ENCODE measurements around the gene DIPK1A. TPM values are rescaled to one million over a fixed set of nuclear protein-coding genes. Genes with fewer than 3 reads are reported as not detected.
A peak's percentile ranks its signal among the peaks of the same experiment; 100 is the strongest.

The DIPK1A gene
- total RNA-seq, 1 donor from 2014 or later = 5.0 TPM

GRCh38 chr1:92858564-92859399, 102.5 kb downstream of the DIPK1A start:
- no peak overlapping the region for H3K27ac ChIP-seq (replicated peaks)
- intact Hi-C loops (cut with micrococcal nuclease) = loop anchor here (2.0 kb wide), 1 partner anchor 136 kb away; no protein-coding TSS in a partner anchor
- DNase-seq = no peak
- peak overlapping the region; percentile 55 for H3K4me3 ChIP-seq
- no peaks in the 10 kb centered on the region for H3K27me3 ChIP-seq (ENCODE audit: low read depth)
- peaks cover 10% of the 10 kb centered on the region for H3K4me1 ChIP-seq
- no peaks in the 10 kb centered on the region for H3K36me3 ChIP-seq
- peak; percentile 97 for TF ChIP-seq CTCF (IDR thresholded peaks at IDR 0.05; ENCODE audit: borderline replicate concordance)
- peaks cover 5% of the 10 kb centered on the region for H3K9me3 ChIP-seq (replicated peaks)

- H3K4me1 ChIP-seq = peaks cover 10% of the 10 kb centered on the region
- DNase-seq = no peak
Observed at GRCh38 chr1:92857817-92858216, 103.4 kb downstream of the DIPK1A start.

GRCh38 chr1:92855236-92855635, 106.0 kb downstream of the DIPK1A start:
- H3K4me1 ChIP-seq = peaks cover 10% of the 10 kb centered on the region
- no peaks in the 10 kb centered on the region for H3K27me3 ChIP-seq (ENCODE audit: low read depth)
- no peak overlapping the region for H3K27ac ChIP-seq (replicated peaks)
- intact Hi-C loops (cut with micrococcal nuclease) = no loop called here
- H3K36me3 ChIP-seq = no peaks in the 10 kb centered on the region
- no peak for TF ChIP-seq CTCF (IDR thresholded peaks at IDR 0.05; ENCODE audit: borderline replicate concordance)
- H3K9me3 ChIP-seq (replicated peaks) = peaks cover 5% of the 10 kb centered on the region
- DNase-seq = no peak
- no peak overlapping the region for H3K4me3 ChIP-seq

More at GRCh38 chr1:92857817-92858216, 103.4 kb downstream of the DIPK1A start:
- Histone ChIP-seq H3K27ac (replicated peaks) (no peak overlapping the region), H3K27me3 (ENCODE audit: low read depth) (no peaks in the 10 kb centered on the region), H3K9me3 (replicated peaks) (peaks cover 5% of the 10 kb centered on the region), H3K36me3 (no peaks in the 10 kb centered on the region), H3K4me3 (no peak overlapping the region)
- no peak for TF ChIP-seq CTCF (IDR thresholded peaks at IDR 0.05; ENCODE audit: borderline replicate concordance)
- intact Hi-C loops (cut with micrococcal nuclease) = loop anchor here (2.0 kb wide), 1 partner anchor 137 kb away; no protein-coding TSS in a partner anchor

- no peak for DNase-seq
- H3K27me3 ChIP-seq (ENCODE audit: low read depth) = no peaks in the 10 kb centered on the region
- peaks cover 2% of the 10 kb centered on the region for H3K4me1 ChIP-seq
- no peaks in the 10 kb centered on the region for H3K36me3 ChIP-seq
- H3K9me3 ChIP-seq (replicated peaks) = peaks cover 5% of the 10 kb centered on the region
- no peak overlapping the region for H3K4me3 ChIP-seq
- no peak overlapping the region for H3K27ac ChIP-seq (replicated peaks)
- intact Hi-C loops (cut with micrococcal nuclease) = no loop called here
- TF ChIP-seq CTCF (IDR thresholded peaks at IDR 0.05; ENCODE audit: borderline replicate concordance) = no peak
Observed at GRCh38 chr1:92854101-92854785, 107.0 kb downstream of the DIPK1A start.

- no peak for DNase-seq
- Histone ChIP-seq H3K9me3 (replicated peaks) (peaks cover 5% of the 10 kb centered on the region), H3K27me3 (ENCODE audit: low read depth) (no peaks in the 10 kb centered on the region), H3K4me3 (no peak overlapping the region), H3K27ac (replicated peaks) (no peak overlapping the region), H3K36me3 (no peaks in the 10 kb centered on the region), H3K4me1 (no peaks in the 10 kb centered on the region)
- no peak for TF ChIP-seq CTCF (IDR thresholded peaks at IDR 0.05; ENCODE audit: borderline replicate concordance)
- intact Hi-C loops (cut with micrococcal nuclease) = no loop called here
Observed at GRCh38 chr1:92853299-92853698, 108.0 kb downstream of the DIPK1A start.

All from left ventricle myocardium inferior (tissue), 1 donor.